Activated CD4-positive, alpha-beta T cell treated with anti-CD3 and anti-CD28 coated beads, Interleukin-10, Interleukin-2, amounts not matched to agents 100 ng/mL and 50 ng/mL, durations not matched to agents 16 hours and 8 hours (primary cell): ENCODE results near the gene PSMG2.

Source experiments
- DNase-seq: peaks from one replicate; pipeline ENCODE4 v3.0.0-alpha.2; 2020

PSMG2 gene

GRCh38 chr18:12702221-12703095, at the start of gene PSMG2, which contains the start of gene CEP76:
Gene PSMG2 (plus strand): TSS chr18:12703042. CDS start chr18:12703108, 66 bp downstream.
Gene CEP76 (minus strand): TSS chr18:12702723. CDS start chr18:12702548, 175 bp downstream.
- peak; percentile 92 for DNase-seq

- DNase-seq, result no peak
These were observed 47.9 kb upstream of the PSMG2 start for GRCh38 chr18:12654971-12655370.

- no peak for DNase-seq
These were observed 46.3 kb upstream of the PSMG2 start for GRCh38 chr18:12656605-12656937.

- DNase-seq, result peak; percentile 30
These were observed 45.7 kb upstream of the PSMG2 start for GRCh38 chr18:12656938-12657683.

- peak; percentile 44 for DNase-seq
These were observed 45.0 kb upstream of the PSMG2 start, which contains the start of gene SPIRE1 for GRCh38 chr18:12657684-12658425. Gene SPIRE1 (minus strand): TSS chr18:12658107. CDS start chr18:12657866, 241 bp downstream.

GRCh38 chr18:12658426-12659138, 44.3 kb upstream of the PSMG2 start:
- peak; percentile 18 for DNase-seq

- peak; percentile 55 for DNase-seq
These were observed 42.8 kb upstream of the PSMG2 start for GRCh38 chr18:12659904-12660605.

GRCh38 chr18:12668041-12668440, 34.8 kb upstream of the PSMG2 start:
- no peak for DNase-seq

GRCh38 chr18:12679183-12679786, 23.6 kb upstream of the PSMG2 start:
- DNase-seq, result no peak

- DNase-seq, result peak; percentile 16
These were observed 16.7 kb upstream of the PSMG2 start for GRCh38 chr18:12686100-12686499.

- no peak for DNase-seq
These were observed 13.5 kb upstream of the PSMG2 start for GRCh38 chr18:12689256-12689850.

- no peak for DNase-seq
These were observed 10.6 kb upstream of the PSMG2 start for GRCh38 chr18:12692206-12692605.

- DNase-seq, result peak; percentile 53
These were observed 8.8 kb upstream of the PSMG2 start for GRCh38 chr18:12694032-12694431.

GRCh38 chr18:12699747-12700146, 3.1 kb upstream of the PSMG2 start:
- DNase-seq, result no peak

GRCh38 chr18:12701161-12701560, 1.7 kb upstream of the PSMG2 start:
- DNase-seq, result no peak

GRCh38 chr18:12703096-12703567, 290 bp downstream of the PSMG2 start:
- DNase-seq, result no peak

GRCh38 chr18:12703664-12704063, 822 bp downstream of the PSMG2 start:
- peak; percentile 22 for DNase-seq

- DNase-seq, result no peak
These were observed 8.6 kb downstream of the PSMG2 start for GRCh38 chr18:12711446-12711845.

- peak; percentile 42 for DNase-seq
These were observed 18.8 kb downstream of the PSMG2 start for GRCh38 chr18:12721495-12722275.

GRCh38 chr18:12722731-12723130, 19.9 kb downstream of the PSMG2 start:
- DNase-seq, result no peak
